CD14-positive monocyte (primary cell): ENCODE measurements around the gene FOS. TPM values are rescaled to one million over a fixed set of nuclear protein-coding genes. Genes with fewer than 3 reads are reported as not detected.

ENCODE experiments used
- DNase-seq, 3 donors: peaks; one replicate each; pipeline ENCODE4 v3.0.0-alpha.2; 2011 to 2022
- H2AFZ ChIP-seq: 2 replicates; pipeline ENCODE4 v1.6.0; 2012; ENCODE audit warnings: mild to moderate bottlenecking, low read depth, low read length, inconsistent platforms; ENCODE audit not compliant: insufficient read depth, poor library complexity, severe bottlenecking
- H3K27ac ChIP-seq, 2 donors: 1 replicate in 1 of 2; 2 replicates in 1 of 2; pipeline ENCODE4 v1.5.1; 2012 to 2013; ENCODE audit warnings: low read length in 2 of 2, control low read depth in 1 of 2, inconsistent platforms in 1 of 2, low read depth in 1 of 2, mild to moderate bottlenecking in 1 of 2
- H3K27me3 ChIP-seq, 2 donors: one replicate each; pipeline versions ENCODE4 v1.6.0 to v1.6.1; 2011 to 2013; ENCODE audit warnings: low read length in 2 of 2; ENCODE audit not compliant: control insufficient read depth in 2 of 2, insufficient read depth in 2 of 2
- H3K36me3 ChIP-seq, 2 donors: replicated peaks in 1 of 2; 1 replicate in 1 of 2; 2 replicates in 1 of 2; pipeline versions ENCODE4 v1.5.1 to v1.6.1; 2012 to 2013; ENCODE audit warnings: low read length in 2 of 2, control low read depth in 1 of 2, inconsistent platforms in 1 of 2, mild to moderate bottlenecking in 1 of 2; ENCODE audit not compliant: insufficient read depth in 2 of 2, control insufficient read depth in 1 of 2
- H3K4me1 ChIP-seq, 2 donors: 1 replicate in 1 of 2; 2 replicates in 1 of 2; pipeline versions ENCODE4 v1.5.1 to v1.6.1; 2012 to 2013; ENCODE audit warnings: low read length in 2 of 2, control low read depth in 1 of 2, inconsistent platforms in 1 of 2, mild to moderate bottlenecking in 1 of 2, moderate library complexity in 1 of 2; ENCODE audit not compliant: insufficient read depth in 2 of 2, control insufficient read depth in 1 of 2
- H3K4me2 ChIP-seq: replicated peaks from 2 replicates; pipeline ENCODE3; 2012; ENCODE audit warnings: low read length, moderate library complexity, mild to moderate bottlenecking; ENCODE audit not compliant: poor library complexity, severe bottlenecking; ENCODE audit errors: extremely low read depth
- H3K4me3 ChIP-seq, 3 experiments: fragments of 200-600 bp in 1 of 3; sonication (generic) in 1 of 3; replicated peaks in 1 of 3; 1 replicate in 2 of 3; 2 replicates in 1 of 3; pipeline ENCODE4 v1.5.1; 2011 to 2013; ENCODE audit warnings: low read length in 3 of 3, mild to moderate bottlenecking in 3 of 3, control low read depth in 2 of 3, low read depth in 2 of 3, inconsistent platforms in 1 of 3, moderate library complexity in 1 of 3
- H3K79me2 ChIP-seq: 2 replicates; pipeline ENCODE4 v1.6.0; 2012; ENCODE audit warnings: mild to moderate bottlenecking, control low read depth, inconsistent platforms, low read length, moderate library complexity; ENCODE audit not compliant: insufficient read depth
- H3K9ac ChIP-seq: 2 replicates; pipeline ENCODE4 v1.6.0; 2017; ENCODE audit warnings: low read length, mild to moderate bottlenecking; ENCODE audit not compliant: insufficient read depth, poor library complexity, severe bottlenecking
- H3K9me3 ChIP-seq, 2 donors: replicated peaks in 1 of 2; 1 replicate in 1 of 2; 2 replicates in 1 of 2; pipeline versions ENCODE4 v1.5.1 to v1.6.1; 2012 to 2013; ENCODE audit warnings: low read length in 2 of 2, control low read depth in 1 of 2; ENCODE audit not compliant: control insufficient read depth in 1 of 2, insufficient read depth in 1 of 2
- H4K20me1 ChIP-seq: 2 replicates; pipeline ENCODE4 v1.6.0; 2012; ENCODE audit warnings: mild to moderate bottlenecking, low read length, control low read depth, moderate library complexity; ENCODE audit not compliant: insufficient read depth
- H3K27ac Mint-ChIP-seq, 7 donors: one replicate each; pipeline ENCODE4 v1.8.0; 2020; ENCODE audit warnings: mild to moderate bottlenecking in 7 of 7, mixed read lengths in 7 of 7, moderate library complexity in 6 of 7, inconsistent platforms in 2 of 7
- H3K27me3 Mint-ChIP-seq, 3 donors: one replicate each; pipeline ENCODE4 v1.8.0; 2021 to 2022; ENCODE audit warnings: low read depth in 3 of 3, mild to moderate bottlenecking in 3 of 3, mixed read lengths in 3 of 3, moderate library complexity in 3 of 3, inconsistent platforms in 1 of 3
- H3K36me3 Mint-ChIP-seq, 2 donors: one replicate each; pipeline ENCODE4 v1.8.0; 2020; ENCODE audit warnings: mixed read lengths in 2 of 2, inconsistent platforms in 1 of 2, mild to moderate bottlenecking in 1 of 2
- H3K4me1 Mint-ChIP-seq: one replicate; pipeline ENCODE4 v1.8.0; 2020; ENCODE audit warnings: mild to moderate bottlenecking, mixed read lengths
- H3K4me3 Mint-ChIP-seq, 2 donors: one replicate each; pipeline ENCODE4 v1.8.0; 2020; ENCODE audit warnings: mild to moderate bottlenecking in 2 of 2, mixed read lengths in 2 of 2, moderate library complexity in 1 of 2
- H3K9me3 Mint-ChIP-seq, 7 donors: one replicate each; pipeline ENCODE4 v1.8.0; 2020 to 2022; ENCODE audit warnings: mixed read lengths in 7 of 7, mild to moderate bottlenecking in 6 of 7, moderate library complexity in 6 of 7, inconsistent platforms in 2 of 7
- CTCF ChIP-seq: fragments of 200-600 bp; IDR thresholded peaks from one replicate; pipeline ENCODE4 v1.8.0; 2022; ENCODE audit warnings: antibody characterized with exemption, mild to moderate bottlenecking
- WGBS: methylation state at CpG from one replicate; pipeline ENCODE4 v1.1.5; 2013; ENCODE audit warnings: missing lambda C conversion rate; ENCODE audit not compliant: insufficient coverage; 5-methylcytosine and 5-hydroxymethylcytosine counted together
- intact Hi-C, 2 donors: fragments of 100-400 bp; cut with micrococcal nuclease; formaldehyde crosslinking; loops; one replicate each; pipeline versions ENCODE4 v1.15.0 to v1.15.1; 2023
- polyA plus RNA-seq, 3 donors: library from polyadenylated mRNA; depleted of rRNA in 1 of 3; unstranded in 2 of 3; stranded (reverse) in 1 of 3; fragments of 300-500 nt in 2 of 3; fragments of >200 nt in 1 of 3; fragmentation: Illumina TruSeq in 2 of 3; gene quantifications; 1 replicate in 2 of 3; 2 replicates in 1 of 3; pipeline ENCODE4 v1.2.3, GENCODE V29; 2012 to 2021

Gene FOS
- polyA plus RNA-seq, 3 donors, result 4,403 to 5,159 (median 4,841) TPM

GRCh38 chr14:75318353-75318752 lies 39.7 kb downstream of the FOS start:
- H3K4me3 ChIP-seq, result no peak overlapping the region
- no peak overlapping the region for H3K27ac ChIP-seq
- Mint-ChIP-seq H3K27ac (no peak overlapping the region), H3K27me3 (peaks cover 0 to 5% (median 1%) of the 10 kb centered on the region in 3 donors), H3K4me3 (no peak overlapping the region), H3K4me1 (peaks cover 43% of the 10 kb centered on the region), H3K9me3 (peaks cover 0 to 4% (median 0%) of the 10 kb centered on the region in 7 donors), H3K36me3 (no peaks in the 10 kb centered on the region)
- no peak overlapping the region for H2AFZ ChIP-seq
- H3K79me2 ChIP-seq, result no peaks in the 10 kb centered on the region
- peaks cover 32 to 36% of the 10 kb centered on the region in 2 donors for H3K4me1 ChIP-seq
- no peak overlapping the region for H3K4me2 ChIP-seq
- no peak for TF ChIP-seq CTCF
- H3K27me3 ChIP-seq, result no peaks in the 10 kb centered on the region
- no peaks in the 10 kb centered on the region for H3K9me3 ChIP-seq
- no peak overlapping the region for H3K9ac ChIP-seq
- H3K36me3 ChIP-seq, result no peaks in the 10 kb centered on the region
- no peak for DNase-seq
- intact Hi-C loops, result no loop called here
- no peaks in the 10 kb centered on the region for H4K20me1 ChIP-seq

- Histone ChIP-seq H3K36me3 (no peaks in the 10 kb centered on the region), H3K9ac (no peak overlapping the region), H2AFZ (no peak overlapping the region), H3K4me2 (no peak overlapping the region), H3K27ac (no peak overlapping the region), H3K4me3 (no peak overlapping the region), H3K27me3 (no peaks in the 10 kb centered on the region), H3K79me2 (no peaks in the 10 kb centered on the region), H3K9me3 (no peaks in the 10 kb centered on the region), H4K20me1 (no peaks in the 10 kb centered on the region), H3K4me1 (peaks cover 25 to 29% of the 10 kb centered on the region in 2 donors)
- H3K4me1 Mint-ChIP-seq, result peaks cover 36% of the 10 kb centered on the region
- TF ChIP-seq CTCF, result no peak
- no peak for DNase-seq
- H3K9me3 Mint-ChIP-seq, result peaks cover 0 to 4% (median 0%) of the 10 kb centered on the region in 7 donors
- H3K36me3 Mint-ChIP-seq, result no peaks in the 10 kb centered on the region
- 100% methylated on average over 1 of the region's 2 CpGs for WGBS
- intact Hi-C loops, result no loop called here
- peaks cover 0 to 5% (median 1%) of the 10 kb centered on the region in 3 donors for H3K27me3 Mint-ChIP-seq
- H3K27ac Mint-ChIP-seq, result no peak overlapping the region
- no peak overlapping the region for H3K4me3 Mint-ChIP-seq
These were observed 40.4 kb downstream of the FOS start for GRCh38 chr14:75319021-75319420.
